ENCODE results near the gene PPARD.

Gene PPARD

GRCh38 chr6:35448191-35448590 is 105.8 kb downstream of the PPARD start:
- FAIRE-seq: no peak

GRCh38 chr6:35449287-35449881 is 107.0 kb downstream of the PPARD start:
- no peak for FAIRE-seq

- FAIRE-seq: no peak
Measured at GRCh38 chr6:35451354-35452182, 109.2 kb downstream of the PPARD start.

GRCh38 chr6:35452183-35453090 is 110.1 kb downstream of the PPARD start, which contains the start of gene FANCE:
TSS of gene FANCE (plus strand) at chr6:35452338. CDS start at chr6:35452546, 208 bp downstream.
- FAIRE-seq: no peak

- FAIRE-seq: no peak
Measured at GRCh38 chr6:35453236-35453635, 110.9 kb downstream of the PPARD start.

- no peak for FAIRE-seq
Measured at GRCh38 chr6:35454391-35455110, 112.2 kb downstream of the PPARD start.

- no peak for FAIRE-seq
Measured at GRCh38 chr6:35457907-35458306, 115.5 kb downstream of the PPARD start.

- no peak for FAIRE-seq
Measured at GRCh38 chr6:35461270-35461669, 118.9 kb downstream of the PPARD start.

GRCh38 chr6:35463292-35463691 is 120.9 kb downstream of the PPARD start:
- no peak for FAIRE-seq

GRCh38 chr6:35465646-35466045 is 123.3 kb downstream of the PPARD start:
- no peak for FAIRE-seq

GRCh38 chr6:35468181-35468979 is 126.0 kb downstream of the PPARD start, which contains the start of gene RPL10A:
TSS of gene RPL10A (plus strand) at chr6:35468401. CDS start at chr6:35468435, 34 bp downstream.
- FAIRE-seq: no peak

- FAIRE-seq: no peak
Measured at GRCh38 chr6:35468980-35469750, 126.8 kb downstream of the PPARD start.

GRCh38 chr6:35469751-35470662 is 127.6 kb downstream of the PPARD start:
- FAIRE-seq: no peak

- FAIRE-seq: no peak
Measured at GRCh38 chr6:35470663-35471120, 128.3 kb downstream of the PPARD start.

GRCh38 chr6:35471836-35472345 is 129.5 kb downstream of the PPARD start:
- no peak for FAIRE-seq

GRCh38 chr6:35473075-35473849 is 130.9 kb downstream of the PPARD start:
- no peak for FAIRE-seq

GRCh38 chr6:35473850-35474130 is 131.4 kb downstream of the PPARD start:
- FAIRE-seq: no peak

- FAIRE-seq: no peak
Measured at GRCh38 chr6:35474131-35474941, 132.0 kb downstream of the PPARD start.

Measured in islet of Langerhans (tissue), 1 donor.